Smooth muscle cell (in vitro differentiated cells): ENCODE results near the gene KDM2B. TPM values are rescaled to one million over a fixed set of nuclear protein-coding genes. Genes with fewer than 3 reads are reported as not detected.

Experiments used
- DNase-seq: peaks from one replicate; lab custom pipeline; 2025; ENCODE audit not compliant: unreplicated experiment; lab: John Stamatoyannopoulos, UW
- H2AFZ ChIP-seq: fragments of 200-600 bp; sonication (generic); 2 replicates; pipeline ENCODE4 v1.6.0; 2016; ENCODE audit warnings: antibody characterized with exemption, low read depth, mild to moderate bottlenecking
- H3F3A ChIP-seq: fragments of 200-600 bp; sonication (generic); 2 replicates; pipeline ENCODE4 v1.6.0; 2017; ENCODE audit warnings: antibody characterized with exemption, low read depth
- H3K27ac ChIP-seq: fragments of 200-600 bp; sonication (generic); 2 replicates; pipeline ENCODE4 v1.5.1; 2016; ENCODE audit warnings: low read depth, mild to moderate bottlenecking
- H3K27me3 ChIP-seq: fragments of 200-600 bp; sonication (generic); 2 replicates; pipeline ENCODE4 v1.6.1; 2016; ENCODE audit warnings: low read depth, mild to moderate bottlenecking
- H3K36me3 ChIP-seq: fragments of 200-600 bp; sonication (generic); 2 replicates; pipeline ENCODE4 v1.5.1; 2016; ENCODE audit warnings: low read depth
- H3K4me1 ChIP-seq: fragments of 200-600 bp; sonication (generic); 2 replicates; pipeline ENCODE4 v1.5.1; 2016; ENCODE audit warnings: low read depth
- H3K4me2 ChIP-seq: fragments of 200-600 bp; sonication (generic); 2 replicates; pipeline ENCODE4 v1.6.0; 2016; ENCODE audit warnings: mild to moderate bottlenecking
- H3K4me3 ChIP-seq: fragments of 200-600 bp; sonication (generic); 2 replicates; pipeline ENCODE4 v1.5.1; 2016; ENCODE audit warnings: mild to moderate bottlenecking
- H3K79me2 ChIP-seq: fragments of 200-600 bp; sonication (generic); 2 replicates; pipeline ENCODE4 v1.6.0; 2016; ENCODE audit warnings: low read depth, mild to moderate bottlenecking
- H3K9ac ChIP-seq: fragments of 200-600 bp; sonication (generic); 2 replicates; pipeline ENCODE4 v1.6.0; 2016; ENCODE audit warnings: low read depth
- H3K9me3 ChIP-seq: fragments of 200-600 bp; sonication (generic); replicated peaks from 2 replicates; pipeline ENCODE4 v1.5.1; 2016; ENCODE audit warnings: low read depth
- H4K20me1 ChIP-seq: fragments of 200-600 bp; sonication (generic); 2 replicates; pipeline ENCODE4 v1.6.0; 2016; ENCODE audit warnings: low read depth
- WGBS: methylation state at CpG from one replicate; pipeline ENCODE4 v1.1.7; 2016; ENCODE audit warnings: low lambda C conversion rate; 5-methylcytosine and 5-hydroxymethylcytosine counted together
- polyA plus RNA-seq: library from polyadenylated mRNA; unstranded; fragments of >200 nt; fragmentation: Nextera tagmentation; extraction: Ambion mirVana; gene quantifications from 2 replicates; pipeline ENCODE4 v1.2.1, GENCODE V29; 2016
- total RNA-seq: library from RNA; depleted of rRNA; stranded (reverse); fragments of >200 nt; gene quantifications from 2 replicates; pipeline ENCODE4 v1.2.3, GENCODE V29; 2014
- TF ChIP-seq, protein P1 (sequence below): fragments of 200-600 bp; sonication (generic); IDR thresholded peaks from 2 replicates; pipeline ENCODE4 v1.5.1; 2017; ENCODE audit warnings: borderline replicate concordance, mild to moderate bottlenecking, antibody characterized with exemption; ENCODE audit not compliant: insufficient read depth, poor library complexity, severe bottlenecking

Gene KDM2B
- total and polyA plus RNA-seq, 2 experiments from 2014 or later, result 16.3 to 34.9 TPM

- WGBS, result 14% methylated on average over 13 of the region's 13 CpGs
- H2AFZ ChIP-seq, result no peak overlapping the region
- no peak for DNase-seq
- H3K27me3 ChIP-seq, result no peaks in the 10 kb centered on the region
- peaks cover 12% of the 10 kb centered on the region for H3F3A ChIP-seq
- peak overlapping the region; percentile 78 for H3K4me3 ChIP-seq
- no peaks in the 10 kb centered on the region for H4K20me1 ChIP-seq
- H3K9ac ChIP-seq, result no peak overlapping the region
- H3K79me2 ChIP-seq, result no peaks in the 10 kb centered on the region
- TF ChIP-seq, protein P1, sequence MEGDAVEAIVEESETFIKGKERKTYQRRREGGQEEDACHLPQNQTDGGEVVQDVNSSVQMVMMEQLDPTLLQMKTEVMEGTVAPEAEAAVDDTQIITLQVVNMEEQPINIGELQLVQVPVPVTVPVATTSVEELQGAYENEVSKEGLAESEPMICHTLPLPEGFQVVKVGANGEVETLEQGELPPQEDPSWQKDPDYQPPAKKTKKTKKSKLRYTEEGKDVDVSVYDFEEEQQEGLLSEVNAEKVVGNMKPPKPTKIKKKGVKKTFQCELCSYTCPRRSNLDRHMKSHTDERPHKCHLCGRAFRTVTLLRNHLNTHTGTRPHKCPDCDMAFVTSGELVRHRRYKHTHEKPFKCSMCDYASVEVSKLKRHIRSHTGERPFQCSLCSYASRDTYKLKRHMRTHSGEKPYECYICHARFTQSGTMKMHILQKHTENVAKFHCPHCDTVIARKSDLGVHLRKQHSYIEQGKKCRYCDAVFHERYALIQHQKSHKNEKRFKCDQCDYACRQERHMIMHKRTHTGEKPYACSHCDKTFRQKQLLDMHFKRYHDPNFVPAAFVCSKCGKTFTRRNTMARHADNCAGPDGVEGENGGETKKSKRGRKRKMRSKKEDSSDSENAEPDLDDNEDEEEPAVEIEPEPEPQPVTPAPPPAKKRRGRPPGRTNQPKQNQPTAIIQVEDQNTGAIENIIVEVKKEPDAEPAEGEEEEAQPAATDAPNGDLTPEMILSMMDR, result no peak
- no peaks in the 10 kb centered on the region for H3K36me3 ChIP-seq
- H3K4me2 ChIP-seq, result peak overlapping the region; percentile 100
- peaks cover 24% of the 10 kb centered on the region for H3K4me1 ChIP-seq
- H3K27ac ChIP-seq, result peak overlapping the region; percentile 60
- H3K9me3 ChIP-seq, result no peaks in the 10 kb centered on the region
These were observed 1.9 kb upstream of the KDM2B start for GRCh38 chr12:121582583-121583333.

DNA sequence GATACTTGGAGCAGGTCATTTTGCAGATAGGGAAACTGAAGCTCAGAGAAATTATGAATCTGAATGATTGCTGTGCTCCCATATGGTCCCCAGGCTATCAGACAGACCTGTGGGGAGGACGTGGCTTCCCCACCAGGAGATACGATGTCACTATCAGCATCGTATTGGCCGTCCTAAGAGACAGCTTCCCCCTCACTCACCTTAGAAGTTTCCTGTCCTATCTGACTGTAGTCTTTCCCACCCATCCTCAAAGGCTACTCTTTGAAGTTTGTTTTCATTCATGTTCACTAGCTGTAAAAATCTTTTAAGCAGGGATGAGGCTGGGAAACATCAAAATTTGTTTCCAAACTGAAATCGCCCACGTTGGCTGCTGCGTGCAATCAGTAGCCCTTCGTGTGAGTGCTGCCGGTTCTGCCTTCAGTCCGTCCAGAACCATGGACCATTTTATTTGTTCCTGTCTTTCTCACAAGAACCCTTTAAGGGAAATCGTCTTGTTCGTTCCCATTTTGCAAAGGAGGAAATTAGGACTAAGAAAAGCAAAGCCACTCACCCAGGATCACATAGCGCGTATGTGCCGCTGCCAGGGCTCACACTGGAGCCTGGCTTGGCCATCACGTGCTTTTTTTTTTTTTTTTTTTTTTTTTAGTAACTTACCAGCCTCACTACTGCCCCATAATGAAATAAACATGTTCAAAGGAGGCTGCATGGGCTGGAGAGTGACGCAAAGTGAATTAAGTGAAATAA, 1.0 kb upstream of the KDM2B start:
- H3K36me3 ChIP-seq, result no peaks in the 10 kb centered on the region
- H3F3A ChIP-seq, result peaks cover 17% of the 10 kb centered on the region
- peak overlapping the region; percentile 100 for H3K4me2 ChIP-seq
- no peak for DNase-seq
- peak overlapping the region; percentile 60 for H3K27ac ChIP-seq
- peaks cover 33% of the 10 kb centered on the region for H3K4me1 ChIP-seq
- WGBS, result 5% methylated on average over 17 of the region's 17 CpGs
- H3K9me3 ChIP-seq, result no peaks in the 10 kb centered on the region
- TF ChIP-seq, protein P1, result no peak
- peak overlapping the region; percentile 78 for H3K4me3 ChIP-seq
- H4K20me1 ChIP-seq, result no peaks in the 10 kb centered on the region
- peak overlapping the region; percentile 96 for H2AFZ ChIP-seq
- H3K27me3 ChIP-seq, result no peaks in the 10 kb centered on the region
- no peaks in the 10 kb centered on the region for H3K79me2 ChIP-seq
- H3K9ac ChIP-seq, result peak overlapping the region; percentile 0

DNA sequence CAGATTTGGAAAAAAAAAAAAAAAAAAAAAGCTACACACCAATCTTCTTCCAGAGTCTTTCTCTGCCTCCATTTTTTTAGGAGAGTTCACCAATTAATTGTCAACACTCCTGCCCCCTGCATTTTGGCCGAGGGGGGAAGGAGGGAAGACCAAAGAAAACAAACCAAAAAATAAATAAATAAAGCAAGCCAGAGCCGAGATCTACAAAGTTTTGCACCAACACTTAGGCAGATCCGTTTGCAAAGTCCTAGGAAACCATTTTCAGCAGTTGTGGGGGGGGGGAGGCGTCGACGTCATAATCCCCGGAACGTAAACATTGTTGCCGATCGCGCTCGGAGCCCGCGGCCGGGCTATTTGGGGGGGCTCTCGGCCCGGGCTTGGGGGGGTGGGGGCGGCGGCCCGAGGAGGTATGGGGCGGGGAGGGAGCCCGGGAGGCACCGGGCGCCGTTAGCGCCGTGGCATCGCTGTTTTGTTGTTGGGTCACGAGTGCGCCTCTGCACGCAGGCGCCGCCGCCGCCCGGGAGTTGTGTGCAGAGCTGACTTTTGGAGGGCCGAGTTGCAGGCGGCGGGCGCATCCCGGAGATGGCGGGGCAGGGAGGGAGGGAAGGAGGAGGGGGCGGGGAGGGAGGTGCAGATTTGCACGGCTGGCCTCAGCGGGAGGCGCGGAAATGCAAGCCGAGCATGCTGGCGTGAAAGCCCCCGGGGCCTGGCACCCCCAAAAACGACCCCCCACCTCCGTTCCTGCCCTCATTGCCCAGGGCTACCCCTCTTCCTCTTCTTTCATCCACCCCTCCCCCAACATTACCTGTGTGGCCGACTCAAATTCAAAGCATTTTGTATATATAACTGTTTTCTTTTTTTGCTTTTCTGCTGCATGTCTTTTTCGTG, 598 bp downstream of the KDM2B start:
- H3K4me2 ChIP-seq, result peak overlapping the region; percentile 100
- WGBS, result under 1% methylated on average over 12 of the region's 54 CpGs
- H3K27ac ChIP-seq, result peak overlapping the region; percentile 60
- TF ChIP-seq, protein P1, result no peak
- no peaks in the 10 kb centered on the region for H3K9me3 ChIP-seq
- peaks cover 20% of the 10 kb centered on the region for H3F3A ChIP-seq
- no peaks in the 10 kb centered on the region for H3K79me2 ChIP-seq
- H3K9ac ChIP-seq, result peak overlapping the region; percentile 81
- peak overlapping the region; percentile 96 for H2AFZ ChIP-seq
- no peaks in the 10 kb centered on the region for H4K20me1 ChIP-seq
- peaks cover 49% of the 10 kb centered on the region for H3K4me1 ChIP-seq
- peak; percentile 80 for DNase-seq
- H3K27me3 ChIP-seq, result no peaks in the 10 kb centered on the region
- no peaks in the 10 kb centered on the region for H3K36me3 ChIP-seq
- H3K4me3 ChIP-seq, result peak overlapping the region; percentile 78
